ENCODE results near the gene GTSF1L.

DNA sequence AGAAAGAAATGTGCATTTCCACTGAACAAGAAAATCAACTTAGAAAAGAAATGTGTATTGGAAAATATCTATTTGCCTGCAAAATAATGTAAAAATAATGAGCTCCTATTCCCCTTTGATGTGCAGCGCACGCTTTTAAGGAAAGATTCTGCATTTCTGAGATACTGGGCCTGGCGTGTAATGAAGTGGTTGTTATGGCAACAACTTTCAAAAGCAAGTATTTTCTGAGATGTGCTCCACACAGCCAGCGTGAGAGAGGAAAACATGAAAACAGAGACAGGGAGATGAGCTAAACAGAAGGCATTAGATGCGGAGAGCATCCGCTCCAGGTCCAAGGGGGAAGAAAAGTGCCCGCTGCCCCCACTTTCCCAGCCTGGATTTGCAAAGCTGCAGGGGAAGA lies 39.1 kb upstream of the GTSF1L start:
- TF ChIP-seq, protein P1, sequence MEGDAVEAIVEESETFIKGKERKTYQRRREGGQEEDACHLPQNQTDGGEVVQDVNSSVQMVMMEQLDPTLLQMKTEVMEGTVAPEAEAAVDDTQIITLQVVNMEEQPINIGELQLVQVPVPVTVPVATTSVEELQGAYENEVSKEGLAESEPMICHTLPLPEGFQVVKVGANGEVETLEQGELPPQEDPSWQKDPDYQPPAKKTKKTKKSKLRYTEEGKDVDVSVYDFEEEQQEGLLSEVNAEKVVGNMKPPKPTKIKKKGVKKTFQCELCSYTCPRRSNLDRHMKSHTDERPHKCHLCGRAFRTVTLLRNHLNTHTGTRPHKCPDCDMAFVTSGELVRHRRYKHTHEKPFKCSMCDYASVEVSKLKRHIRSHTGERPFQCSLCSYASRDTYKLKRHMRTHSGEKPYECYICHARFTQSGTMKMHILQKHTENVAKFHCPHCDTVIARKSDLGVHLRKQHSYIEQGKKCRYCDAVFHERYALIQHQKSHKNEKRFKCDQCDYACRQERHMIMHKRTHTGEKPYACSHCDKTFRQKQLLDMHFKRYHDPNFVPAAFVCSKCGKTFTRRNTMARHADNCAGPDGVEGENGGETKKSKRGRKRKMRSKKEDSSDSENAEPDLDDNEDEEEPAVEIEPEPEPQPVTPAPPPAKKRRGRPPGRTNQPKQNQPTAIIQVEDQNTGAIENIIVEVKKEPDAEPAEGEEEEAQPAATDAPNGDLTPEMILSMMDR (IDR thresholded peaks at IDR 0.05) = no peak
- no peak for TF ChIP-seq POLR2A (IDR thresholded peaks at IDR 0.05)
